HG02943 (cell line): Measurements from ENCODE around the gene PRKCE.
A peak's percentile ranks its signal among the peaks of the same experiment; 100 is the strongest.
"Not testable (repeated sequence)": the region's sequence is repeated elsewhere in the genome, so short reads cannot be mapped to it uniquely, and the experiment has no call there.

Experiments
- ATAC-seq: cut with Tn5 transposase; IDR thresholded peaks from one replicate; pipeline ENCODE4 v1.9.1; 2021; ENCODE audit warnings: mild to moderate bottlenecking, low read depth, moderate library complexity; ENCODE audit not compliant: unreplicated experiment

The PRKCE gene

GRCh38 chr2:46223514-46223913, 572.0 kb downstream of the PRKCE start:
- ATAC-seq: not testable (repeated sequence)

GRCh38 chr2:46225150-46225625, 573.7 kb downstream of the PRKCE start:
- ATAC-seq: no peak

DNA sequence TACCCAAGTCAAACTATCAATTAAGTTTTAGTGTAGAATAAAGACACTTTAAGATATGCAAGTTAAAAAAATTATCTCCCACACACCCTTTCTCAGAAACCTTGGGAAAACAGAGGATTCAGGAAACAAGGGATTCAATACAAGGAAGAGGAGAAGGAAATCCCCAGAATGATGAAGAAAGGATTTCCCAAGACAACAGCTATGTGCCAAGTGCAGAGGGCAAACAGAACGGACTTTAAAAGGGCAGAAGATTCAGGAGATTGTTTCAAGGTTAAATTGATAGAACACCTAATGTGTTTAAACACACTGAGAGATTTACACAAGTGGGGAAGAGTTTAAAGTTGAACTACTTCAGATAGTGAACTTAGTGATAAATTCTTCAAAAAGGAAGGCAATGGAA, 574.3 kb downstream of the PRKCE start:
- no peak for ATAC-seq

DNA sequence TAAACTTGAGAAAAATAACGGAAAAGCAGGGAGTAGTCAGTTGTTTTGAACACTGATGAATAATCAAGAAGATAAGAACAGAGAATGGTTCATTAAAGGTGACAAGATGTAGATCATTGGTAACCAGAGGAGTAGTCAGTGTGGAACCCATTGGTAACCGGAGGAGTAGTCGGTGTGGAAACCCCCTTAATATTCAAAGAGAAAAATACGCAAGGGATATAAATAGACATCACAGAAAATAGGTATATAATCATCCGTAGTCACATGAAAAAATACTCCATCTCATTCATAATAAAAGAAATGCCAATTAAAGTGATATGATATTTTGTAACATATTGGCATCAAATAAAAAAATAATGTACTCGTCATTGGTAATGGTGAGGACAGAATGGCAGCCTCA, 575.1 kb downstream of the PRKCE start:
- ATAC-seq: no peak

GRCh38 chr2:46227022-46227421, 575.5 kb downstream of the PRKCE start:
- no peak for ATAC-seq

DNA sequence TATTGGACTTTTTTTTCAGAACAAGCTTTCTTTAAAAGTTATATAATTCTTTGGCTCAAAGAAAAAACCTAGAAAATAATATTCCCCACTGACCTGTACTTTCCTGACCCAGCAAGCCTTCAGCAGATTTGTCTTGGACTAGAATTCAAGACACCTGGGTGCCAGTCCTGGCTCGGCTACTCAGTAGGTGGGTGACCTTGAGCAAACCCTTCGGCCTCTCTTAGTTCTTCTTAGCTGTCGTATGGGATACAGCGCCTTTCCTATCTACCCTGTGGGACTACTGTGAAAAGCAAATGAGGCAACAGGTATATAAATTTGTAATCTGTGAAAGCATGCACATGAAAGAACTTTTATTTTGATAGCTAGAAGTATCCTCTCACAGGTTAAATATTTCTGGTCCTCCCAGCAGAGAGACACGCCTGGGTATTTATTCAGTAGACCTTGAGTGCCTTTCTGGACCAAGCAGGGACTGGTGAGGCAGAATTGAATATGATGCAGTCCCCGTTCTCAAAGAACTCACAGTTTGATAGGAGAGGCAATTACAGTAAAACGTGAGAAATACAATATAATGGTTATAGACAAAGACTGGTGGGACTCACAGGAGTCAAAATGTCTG, 576.3 kb downstream of the PRKCE start:
- no peak for ATAC-seq

DNA sequence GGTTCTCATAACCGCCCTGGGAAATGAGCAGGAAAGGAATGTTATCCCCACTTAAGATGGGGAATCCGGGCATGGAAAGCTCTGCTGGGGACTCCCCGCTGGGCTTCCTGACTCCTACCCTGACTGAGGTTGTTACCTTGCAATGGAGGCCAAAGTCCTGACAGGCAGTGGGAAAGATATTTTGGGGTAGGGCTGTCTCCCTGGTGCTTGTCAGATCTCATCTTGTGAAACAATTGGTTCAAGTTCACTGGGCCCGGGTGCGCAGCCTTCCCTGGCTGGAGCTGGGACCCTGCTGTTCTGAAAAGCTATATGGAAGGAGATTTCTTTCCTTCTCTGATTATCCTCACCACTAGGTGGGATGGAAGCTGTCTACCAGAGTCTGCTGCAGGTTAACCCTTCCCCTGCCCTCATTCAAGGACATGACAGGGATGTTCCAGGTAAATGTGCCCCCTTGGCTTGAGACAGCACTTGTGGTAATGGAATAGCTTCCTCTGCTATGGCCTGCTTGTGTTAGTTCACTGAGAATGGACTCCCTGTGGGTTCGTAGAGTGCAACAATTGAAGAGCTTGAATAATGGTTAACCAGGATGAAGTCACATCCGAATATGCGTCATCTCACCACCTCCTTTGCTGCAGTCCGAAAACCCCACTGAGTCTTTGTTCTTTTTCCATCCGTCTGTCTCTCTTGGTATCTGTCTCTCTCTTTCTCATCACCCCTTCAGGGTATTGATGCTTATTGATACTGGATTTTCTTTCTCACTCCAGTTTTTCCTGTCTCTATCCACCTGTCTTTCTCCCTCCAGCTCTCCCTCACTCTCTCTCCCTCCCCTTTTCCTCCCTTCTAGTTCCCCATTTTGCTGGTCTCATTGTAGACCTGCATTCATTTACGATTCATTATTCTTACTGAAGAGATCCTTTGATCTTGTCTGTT, 577.9 kb downstream of the PRKCE start:
- peak; percentile 73 for ATAC-seq

GRCh38 chr2:46230115-46230571, 578.7 kb downstream of the PRKCE start:
- peak; percentile 68 for ATAC-seq

GRCh38 chr2:46230677-46231425, 579.4 kb downstream of the PRKCE start:
- ATAC-seq: no peak

- ATAC-seq: no peak
These were observed 580.2 kb downstream of the PRKCE start for GRCh38 chr2:46231721-46232120.

GRCh38 chr2:46232860-46233259, 581.4 kb downstream of the PRKCE start:
- no peak for ATAC-seq

- ATAC-seq: no peak
These were observed 584.8 kb downstream of the PRKCE start for GRCh38 chr2:46236006-46236875.

- ATAC-seq: no peak
These were observed 585.7 kb downstream of the PRKCE start for GRCh38 chr2:46236876-46237859.
